Measurements from ENCODE around the gene ASAP3.

ASAP3 gene

GRCh38 chr1:23502951-23503350, 19.0 kb upstream of the ASAP3 start:
- H3K4me2 ChIP-seq (ENCODE audit: low read depth, low read length, poor library complexity, severe bottlenecking) = no peak overlapping the region
- H3K27ac ChIP-seq (ENCODE audit: low read depth, low read length) = no peak overlapping the region
- no peak overlapping the region for H3K9ac ChIP-seq (ENCODE audit: low read length)
- H2AFZ ChIP-seq (ENCODE audit: low read depth, low read length, severe bottlenecking) = no peak overlapping the region
- peaks cover 27% of the 10 kb centered on the region; the same call in 1 of the 2 replicates for H3F3A ChIP-seq (ENCODE audit: insufficient read depth)
- TF ChIP-seq EZH2phosphoT487 (conservative IDR thresholded peaks at IDR 0.05; ENCODE audit: low read length) (no peak), CTCF (IDR thresholded peaks at IDR 0.05; ENCODE audit: insufficient read depth, low read length, poor library complexity, severe bottlenecking) (no peak)
- H4K20me1 ChIP-seq (ENCODE audit: low read depth, low read length) = no peaks in the 10 kb centered on the region
- no peaks in the 10 kb centered on the region for H3K9me2 ChIP-seq (replicated peaks; ENCODE audit: insufficient read depth, low read length)
- H3K9me3 ChIP-seq (ENCODE audit: insufficient read depth, low read length) = no peaks in the 10 kb centered on the region
- no peaks in the 10 kb centered on the region for H3K27me3 ChIP-seq (ENCODE audit: low read length)
- no peaks in the 10 kb centered on the region for H3K36me3 ChIP-seq (ENCODE audit: low read length)
- no peaks in the 10 kb centered on the region for H3K79me2 ChIP-seq (ENCODE audit: insufficient read depth, low read length)
- no peak overlapping the region for H3K4me3 ChIP-seq (ENCODE audit: insufficient read depth, low read length, poor library complexity, severe bottlenecking)

GRCh38 chr1:23500466-23500865, 16.5 kb upstream of the ASAP3 start:
- Histone ChIP-seq H2AFZ (ENCODE audit: low read depth, low read length, severe bottlenecking) (no peak overlapping the region), H3K36me3 (ENCODE audit: low read length) (no peaks in the 10 kb centered on the region), H3K4me2 (ENCODE audit: low read depth, low read length, poor library complexity, severe bottlenecking) (no peak overlapping the region), H3K9me2 (replicated peaks; ENCODE audit: insufficient read depth, low read length) (no peaks in the 10 kb centered on the region), H3F3A (ENCODE audit: insufficient read depth) (peaks cover 11% of the 10 kb centered on the region; the same call in 1 of the 2 replicates), H3K27ac (ENCODE audit: low read depth, low read length) (no peak overlapping the region), H3K79me2 (ENCODE audit: insufficient read depth, low read length) (no peaks in the 10 kb centered on the region), H3K4me3 (ENCODE audit: insufficient read depth, low read length, poor library complexity, severe bottlenecking) (no peak overlapping the region), H3K9ac (ENCODE audit: low read length) (no peak overlapping the region), H3K27me3 (ENCODE audit: low read length) (no peaks in the 10 kb centered on the region), H4K20me1 (ENCODE audit: low read depth, low read length) (no peaks in the 10 kb centered on the region), H3K9me3 (ENCODE audit: insufficient read depth, low read length) (no peaks in the 10 kb centered on the region)
- no peak for TF ChIP-seq EZH2phosphoT487 (conservative IDR thresholded peaks at IDR 0.05; ENCODE audit: low read length)
- no peak for TF ChIP-seq CTCF (IDR thresholded peaks at IDR 0.05; ENCODE audit: insufficient read depth, low read length, poor library complexity, severe bottlenecking)

GRCh38 chr1:23497777-23498439, 13.9 kb upstream of the ASAP3 start:
- Histone ChIP-seq H3K9ac (ENCODE audit: low read length) (no peak overlapping the region), H3F3A (ENCODE audit: insufficient read depth) (0 out of 2 replicates have a peak, but pooled peaks cover 5% of the 10 kb centered on the region), H3K27me3 (ENCODE audit: low read length) (no peaks in the 10 kb centered on the region), H3K79me2 (ENCODE audit: insufficient read depth, low read length) (no peaks in the 10 kb centered on the region), H3K27ac (ENCODE audit: low read depth, low read length) (no peak overlapping the region), H3K4me3 (ENCODE audit: insufficient read depth, low read length, poor library complexity, severe bottlenecking) (no peak overlapping the region), H3K4me2 (ENCODE audit: low read depth, low read length, poor library complexity, severe bottlenecking) (no peak overlapping the region), H3K9me3 (ENCODE audit: insufficient read depth, low read length) (no peaks in the 10 kb centered on the region), H3K9me2 (replicated peaks; ENCODE audit: insufficient read depth, low read length) (no peaks in the 10 kb centered on the region), H4K20me1 (ENCODE audit: low read depth, low read length) (no peaks in the 10 kb centered on the region), H3K36me3 (ENCODE audit: low read length) (no peaks in the 10 kb centered on the region), H2AFZ (ENCODE audit: low read depth, low read length, severe bottlenecking) (no peak overlapping the region)
- TF ChIP-seq EZH2phosphoT487 (conservative IDR thresholded peaks at IDR 0.05; ENCODE audit: low read length) (no peak), CTCF (IDR thresholded peaks at IDR 0.05; ENCODE audit: insufficient read depth, low read length, poor library complexity, severe bottlenecking) (no peak)

Measured in SU-DHL-6 (cell line).